ENCODE measurements around the gene CLTRN.
"Not testable (repeated sequence)": the region's sequence is repeated elsewhere in the genome, so short reads cannot be mapped to it uniquely, and the experiment has no call there.

Gene CLTRN

GRCh38 chrX:15664487-15665444, at the start of gene CLTRN:
Gene CLTRN, minus strand, starts transcription at chrX:15664805. Its CDS starts 30 bp downstream, at chrX:15664775.
- DNase-seq, result no peak

- not testable (repeated sequence) for DNase-seq
These were observed 39.7 kb upstream of the CLTRN start for GRCh38 chrX:15704273-15704672.

- DNase-seq, result not testable (repeated sequence)
These were observed 39.2 kb upstream of the CLTRN start for GRCh38 chrX:15703809-15704208.

- no peak for DNase-seq
These were observed 38.1 kb upstream of the CLTRN start for GRCh38 chrX:15702488-15703371.

GRCh38 chrX:15696516-15696915, 31.9 kb upstream of the CLTRN start:
- DNase-seq, result no peak

GRCh38 chrX:15694941-15695451, 30.4 kb upstream of the CLTRN start:
- DNase-seq, result no peak

GRCh38 chrX:15686818-15687685, 22.4 kb upstream of the CLTRN start:
- peak; percentile 41 for DNase-seq

GRCh38 chrX:15683193-15683592, 18.6 kb upstream of the CLTRN start:
- DNase-seq, result no peak

GRCh38 chrX:15681433-15681832, 16.8 kb upstream of the CLTRN start:
- no peak for DNase-seq

GRCh38 chrX:15680401-15680800, 15.8 kb upstream of the CLTRN start:
- no peak for DNase-seq

GRCh38 chrX:15679246-15679645, 14.6 kb upstream of the CLTRN start:
- no peak for DNase-seq

GRCh38 chrX:15678339-15678738, 13.7 kb upstream of the CLTRN start:
- DNase-seq, result no peak

- DNase-seq, result no peak
These were observed 12.3 kb upstream of the CLTRN start for GRCh38 chrX:15676886-15677285.

GRCh38 chrX:15675490-15675921, 10.9 kb upstream of the CLTRN start:
- peak; percentile 70 for DNase-seq

- peak; percentile 80 for DNase-seq
These were observed 10.4 kb upstream of the CLTRN start for GRCh38 chrX:15674841-15675489.

- no peak for DNase-seq
These were observed 9.9 kb upstream of the CLTRN start for GRCh38 chrX:15674514-15674840.

- DNase-seq, result no peak
These were observed 9.4 kb upstream of the CLTRN start for GRCh38 chrX:15673970-15674369.

GRCh38 chrX:15672881-15673280, 8.3 kb upstream of the CLTRN start:
- no peak for DNase-seq

- DNase-seq, result no peak
These were observed 1.2 kb downstream of the CLTRN start for GRCh38 chrX:15663439-15663838.

- DNase-seq, result not testable (repeated sequence)
These were observed 9.8 kb downstream of the CLTRN start for GRCh38 chrX:15654804-15655203.

GRCh38 chrX:15653961-15654360, 10.6 kb downstream of the CLTRN start:
- DNase-seq, result no peak

- not testable (repeated sequence) for DNase-seq
These were observed 17.1 kb downstream of the CLTRN start for GRCh38 chrX:15647510-15647909.
